HEK293 (cell line): ENCODE data around the gene ZNF787.

Experiments used
- CTCF ChIA-PET: fragments of 350-600 bp; formaldehyde crosslinking; extraction: SDS; loops from one replicate; lab custom pipeline; 2021; ENCODE audit warnings: antibody characterized with exemption; lab: Yijun Ruan, JAX
- POLR2A ChIA-PET: fragments of 300-600 bp; formaldehyde crosslinking; extraction: SDS; loops from one replicate; lab custom pipeline; 2020; ENCODE audit warnings: antibody characterized with exemption, inconsistent platforms; lab: Yijun Ruan, JAX
- H3K27ac ChIP-seq: fragments of 200-500 bp; sonication (Bioruptor generic); 2 replicates; pipeline ENCODE4 v1.5.1; 2014; ENCODE audit warnings: low read depth, low read length, control low read depth, inconsistent platforms; ENCODE audit errors: extremely low read depth
- H3K36me3 ChIP-seq, 2 experiments: fragments of 200-500 bp in 1 of 2; sonication (Bioruptor generic) in 1 of 2; 1 replicate in 1 of 2; 2 replicates in 1 of 2; pipeline ENCODE4 v1.5.1; 2014 to 2017; ENCODE audit warnings: inconsistent platforms in 2 of 2, low read length in 2 of 2; ENCODE audit not compliant: control insufficient read depth in 2 of 2, insufficient read depth in 1 of 2
- H3K4me1 ChIP-seq: fragments of 200-500 bp; sonication (Bioruptor generic); 2 replicates; pipeline ENCODE4 v1.5.1; 2014; ENCODE audit warnings: mild to moderate bottlenecking, low read length, inconsistent platforms; ENCODE audit not compliant: control insufficient read depth, insufficient read depth
- H3K4me3 ChIP-seq: 2 replicates; pipeline ENCODE4 v1.5.1; 2011; ENCODE audit warnings: low read depth, mild to moderate bottlenecking, control low read depth, low read length, moderate library complexity
- H3K9me3 ChIP-seq: fragments of 200-500 bp; sonication (Bioruptor generic); 2 replicates; pipeline ENCODE4 v1.5.1; 2014; ENCODE audit warnings: low read depth, low read length, inconsistent platforms; ENCODE audit not compliant: control insufficient read depth, insufficient read depth
- AEBP2 ChIP-seq: fragments of 450-650 bp; formaldehyde crosslinking; IDR thresholded peaks from 2 replicates; pipeline ENCODE4 v1.5.1; 2016; ENCODE audit warnings: missing biosample characterization, missing genetic modification characterization, borderline replicate concordance
- GLIS1 ChIP-seq: fragments of 450-650 bp; formaldehyde crosslinking; IDR thresholded peaks from 2 replicates; pipeline ENCODE4 v1.5.1; 2016; ENCODE audit warnings: missing biosample characterization, missing genetic modification characterization
- KLF1 ChIP-seq: fragments of 450-650 bp; formaldehyde crosslinking; IDR thresholded peaks from 2 replicates; pipeline ENCODE4 v1.5.1; 2016; ENCODE audit warnings: missing biosample characterization, missing genetic modification characterization
- KLF16 ChIP-seq: fragments of 450-650 bp; formaldehyde crosslinking; IDR thresholded peaks from 2 replicates; pipeline ENCODE4 v1.5.1; 2017; ENCODE audit warnings: missing biosample characterization, missing genetic modification characterization
- KLF7 ChIP-seq: fragments of 450-650 bp; formaldehyde crosslinking; IDR thresholded peaks from 2 replicates; pipeline ENCODE4 v1.5.1; 2016; ENCODE audit warnings: missing biosample characterization, missing genetic modification characterization, borderline replicate concordance
- ZBTB1 ChIP-seq: fragments of 450-650 bp; formaldehyde crosslinking; IDR thresholded peaks from 2 replicates; pipeline ENCODE4 v1.5.1; 2016; ENCODE audit warnings: missing biosample characterization, missing genetic modification characterization
- ZBTB20 ChIP-seq: fragments of 450-650 bp; formaldehyde crosslinking; IDR thresholded peaks from 2 replicates; pipeline ENCODE4 v1.5.1; 2016; ENCODE audit warnings: missing biosample characterization, missing genetic modification characterization
- ZBTB6 ChIP-seq: fragments of 450-650 bp; formaldehyde crosslinking; IDR thresholded peaks from 2 replicates; pipeline ENCODE4 v1.5.1; 2017; ENCODE audit warnings: missing biosample characterization, missing genetic modification characterization
- ZIC2 ChIP-seq: fragments of 450-650 bp; formaldehyde crosslinking; IDR thresholded peaks from 2 replicates; pipeline ENCODE4 v1.5.1; 2016; ENCODE audit warnings: missing biosample characterization, missing genetic modification characterization
- ZNF140 ChIP-seq: fragments of 450-650 bp; formaldehyde crosslinking; IDR thresholded peaks from 2 replicates; pipeline ENCODE4 v1.5.1; 2016; ENCODE audit warnings: missing biosample characterization, missing genetic modification characterization
- ZNF2 ChIP-seq: fragments of 450-650 bp; formaldehyde crosslinking; IDR thresholded peaks from 2 replicates; pipeline ENCODE4 v1.5.1; 2016; ENCODE audit warnings: missing biosample characterization, missing genetic modification characterization
- ZNF239 ChIP-seq: fragments of 450-650 bp; formaldehyde crosslinking; IDR thresholded peaks from 2 replicates; pipeline ENCODE4 v1.5.1; 2016; ENCODE audit warnings: missing biosample characterization, missing genetic modification characterization
- ZNF362 ChIP-seq: fragments of 450-650 bp; formaldehyde crosslinking; IDR thresholded peaks from 2 replicates; pipeline ENCODE4 v1.5.1; 2016; ENCODE audit warnings: missing biosample characterization, missing genetic modification characterization
- ZNF366 ChIP-seq: fragments of 450-650 bp; formaldehyde crosslinking; conservative IDR thresholded peaks from 2 replicates; pipeline ENCODE4 v1.5.1; 2016; ENCODE audit warnings: missing biosample characterization, missing genetic modification characterization
- ZNF404 ChIP-seq: fragments of 450-650 bp; formaldehyde crosslinking; IDR thresholded peaks from 2 replicates; pipeline ENCODE4 v1.5.1; 2017; ENCODE audit warnings: missing biosample characterization, missing genetic modification characterization
- ZNF530 ChIP-seq: fragments of 450-650 bp; formaldehyde crosslinking; IDR thresholded peaks from 2 replicates; pipeline ENCODE4 v1.5.1; 2016; ENCODE audit warnings: low read depth, missing biosample characterization, missing genetic modification characterization
- ZNF600 ChIP-seq: fragments of 450-650 bp; formaldehyde crosslinking; IDR thresholded peaks from 2 replicates; pipeline ENCODE4 v1.5.1; 2016; ENCODE audit warnings: missing biosample characterization, missing genetic modification characterization
- ZNF768 ChIP-seq: fragments of 450-650 bp; formaldehyde crosslinking; IDR thresholded peaks from 2 replicates; pipeline ENCODE4 v1.5.1; 2018; ENCODE audit warnings: missing biosample characterization, mild to moderate bottlenecking, missing genetic modification characterization
- ZSCAN4 ChIP-seq: fragments of 450-650 bp; formaldehyde crosslinking; IDR thresholded peaks from 2 replicates; pipeline ENCODE4 v1.5.1; 2017; ENCODE audit warnings: missing biosample characterization, missing genetic modification characterization

ZNF787 gene

GRCh38 chr19:56158170-56158757 lies 37.2 kb upstream of the ZNF787 start:
- TF ChIP-seq ZIC2 (tag by site-specific recombination) (peak; percentile 79), KLF7 (no peak), ZSCAN4 (tag by site-specific recombination) (no peak), GLIS1 (tag by site-specific recombination) (peak; percentile 91)

GRCh38 chr19:56156768-56157167 lies 35.7 kb upstream of the ZNF787 start:
- POLR2A ChIA-PET, result interaction anchor here (1.2 kb wide), 1 partner anchor 11 kb away, joined by 5 read pairs; no protein-coding TSS in a partner anchor
- peaks cover 22 to 81% of the 10 kb centered on the region in 2 experiments for H3K36me3 ChIP-seq

More at GRCh38 chr19:56158170-56158757, 37.2 kb upstream of the ZNF787 start:
- Histone ChIP-seq H3K27ac (no peak overlapping the region), H3K36me3 (peaks cover 22 to 77% of the 10 kb centered on the region in 2 experiments), H3K4me3 (no peak overlapping the region), H3K9me3 (no peaks in the 10 kb centered on the region), H3K4me1 (no peaks in the 10 kb centered on the region)
- CTCF ChIA-PET, result interaction anchor here (0.6 to 1.2 kb wide), 4 partner anchors 10 to 552 kb away, joined by 3 to 4 read pairs (median 4); no protein-coding TSS in a partner anchor
- POLR2A ChIA-PET, result no interaction called here

GRCh38 chr19:56155124-56155687 lies 34.1 kb upstream of the ZNF787 start:
- Histone ChIP-seq H3K9me3 (no peaks in the 10 kb centered on the region), H3K27ac (no peak overlapping the region), H3K36me3 (peaks cover 19 to 71% of the 10 kb centered on the region in 2 experiments; a peak in 2 of 3 replicates), H3K4me3 (no peak overlapping the region), H3K4me1 (no peaks in the 10 kb centered on the region)
- TF ChIP-seq ZNF140 (tag by site-specific recombination) (no peak), KLF16 (no peak), ZBTB20 (tag by site-specific recombination) (no peak), ZNF2 (tag by site-specific recombination) (no peak), ZNF530 (tag by site-specific recombination) (no peak), ZNF362 (no peak), ZNF600 (no peak), ZNF239 (no peak), AEBP2 (tag by site-specific recombination) (no peak), ZIC2 (tag by site-specific recombination) (no peak), ZBTB6 (no peak), ZNF768 (tag by site-specific recombination) (no peak)
- ChIA-PET CTCF (interaction anchor here (0.6 to 2.7 kb wide), 17 partner anchors 9 to 1913 kb away, joined by 3 to 11 read pairs (median 4); no protein-coding TSS in a partner anchor), POLR2A (interaction anchor here (0.7 to 1.3 kb wide), 2 partner anchors 10 to 34 kb away, joined by 3 to 4 read pairs; partner anchors contain the start of gene ZNF787)

More at GRCh38 chr19:56156768-56157167, 35.7 kb upstream of the ZNF787 start:
- Histone ChIP-seq H3K4me1 (no peaks in the 10 kb centered on the region), H3K27ac (no peak overlapping the region), H3K4me3 (no peak overlapping the region), H3K9me3 (no peaks in the 10 kb centered on the region)
- TF ChIP-seq ZNF404 (tag by site-specific recombination) (no peak), ZBTB20 (tag by site-specific recombination) (no peak), ZNF366 (no peak), KLF1 (tag by site-specific recombination) (no peak), ZBTB1 (no peak)
- CTCF ChIA-PET, result interaction anchor here (0.9 to 2.7 kb wide), 3 partner anchors 12 to 289 kb away, joined by 3 to 10 read pairs (median 4); no protein-coding TSS in a partner anchor
